ENCODE measurements around the gene SLC25A43.

The SLC25A43 gene

GRCh38 chrX:119497185-119497584, 98.0 kb downstream of the SLC25A43 start:
- no peak for TF ChIP-seq GATA3 (IDR thresholded peaks at IDR 0.05; ENCODE audit: low read depth, low read length)
- no peak for TF ChIP-seq GATA2 (IDR thresholded peaks at IDR 0.05; ENCODE audit: low read depth, low read length)

- no peak for TF ChIP-seq GATA2 (IDR thresholded peaks at IDR 0.05; ENCODE audit: low read depth, low read length)
- TF ChIP-seq GATA3 (IDR thresholded peaks at IDR 0.05; ENCODE audit: low read depth, low read length), result no peak
These were observed 101.1 kb downstream of the SLC25A43 start for GRCh38 chrX:119500061-119500800.

- TF ChIP-seq GATA3 (IDR thresholded peaks at IDR 0.05; ENCODE audit: low read depth, low read length) (no peak), GATA2 (IDR thresholded peaks at IDR 0.05; ENCODE audit: low read depth, low read length) (no peak)
These were observed 102.5 kb downstream of the SLC25A43 start for GRCh38 chrX:119501511-119502148.

GRCh38 chrX:119502727-119503483, 103.8 kb downstream of the SLC25A43 start:
- TF ChIP-seq GATA2 (IDR thresholded peaks at IDR 0.05; ENCODE audit: low read depth, low read length) (no peak), GATA3 (IDR thresholded peaks at IDR 0.05; ENCODE audit: low read depth, low read length) (no peak)

GRCh38 chrX:119503484-119503861, 104.3 kb downstream of the SLC25A43 start:
- no peak for TF ChIP-seq GATA3 (IDR thresholded peaks at IDR 0.05; ENCODE audit: low read depth, low read length)
- no peak for TF ChIP-seq GATA2 (IDR thresholded peaks at IDR 0.05; ENCODE audit: low read depth, low read length)

Measured in SH-SY5Y (cell line).